MM.1S (cell line): ENCODE measurements around the gene SPIN1.

Experiments used
- CTCF ChIP-seq: fragments of 300-600 bp; sonication (generic); IDR thresholded peaks from 2 replicates; pipeline ENCODE4 v1.5.1; 2016; ENCODE audit warnings: antibody characterized with exemption, low read length, mixed read lengths
- EZH2 ChIP-seq: fragments of 300-600 bp; sonication (generic); optimal IDR thresholded peaks from 2 replicates; pipeline ENCODE3; 2017; ENCODE audit warnings: low read depth, mild to moderate bottlenecking, antibody characterized with exemption, low read length, mixed read lengths

DNA sequence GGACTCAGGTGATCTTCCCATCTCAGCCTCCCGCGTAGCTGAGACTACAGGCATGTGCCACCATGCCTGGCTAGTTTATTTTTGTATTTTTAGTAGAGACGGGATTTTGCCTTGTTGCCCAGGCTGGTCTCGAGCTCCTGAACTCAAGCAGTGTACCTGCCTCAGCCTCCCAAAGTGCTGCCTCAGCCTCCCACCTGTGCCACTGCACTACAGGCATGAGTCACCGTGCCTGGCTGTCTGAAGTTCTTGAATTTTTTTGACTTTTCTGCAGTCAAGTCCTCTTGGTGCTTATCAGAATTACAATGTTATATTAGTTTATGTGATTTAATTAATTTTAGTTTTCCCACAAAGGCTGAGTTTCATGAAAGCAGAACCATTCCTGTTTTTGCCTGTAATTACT, 9.8 kb downstream of the SPIN1 start:
- TF ChIP-seq CTCF, result no peak
- no peak for TF ChIP-seq EZH2
